HPDE6-E6E7 (cell line): ENCODE results near the gene PAPPA.

ENCODE experiments used
- DNase-seq: peaks from one replicate; pipeline ENCODE4 v3.0.0; 2011; ENCODE audit warnings: missing footprints; ENCODE audit errors: extremely low spot score

PAPPA gene

DNA sequence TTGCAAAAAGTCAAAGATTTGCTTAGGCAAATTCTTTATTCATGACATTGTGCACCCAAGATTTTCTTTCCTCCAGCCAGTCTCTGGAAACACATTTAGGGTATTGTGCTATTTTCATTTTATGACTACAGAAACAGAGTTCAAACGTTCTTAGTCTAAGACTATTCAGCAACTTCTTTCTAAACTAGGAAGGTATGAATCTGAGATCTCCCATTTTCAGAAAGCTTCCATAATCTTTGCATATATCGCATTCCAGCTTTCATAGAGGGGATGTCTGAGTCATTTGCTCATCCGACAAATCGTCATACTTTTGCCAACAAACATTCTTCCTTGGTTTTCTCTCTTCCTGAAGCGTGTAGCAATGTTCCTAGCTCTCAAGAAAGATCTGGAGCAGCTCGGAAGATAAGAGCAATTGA lies 1.6 kb upstream of the PAPPA start:
- no peak for DNase-seq

DNA sequence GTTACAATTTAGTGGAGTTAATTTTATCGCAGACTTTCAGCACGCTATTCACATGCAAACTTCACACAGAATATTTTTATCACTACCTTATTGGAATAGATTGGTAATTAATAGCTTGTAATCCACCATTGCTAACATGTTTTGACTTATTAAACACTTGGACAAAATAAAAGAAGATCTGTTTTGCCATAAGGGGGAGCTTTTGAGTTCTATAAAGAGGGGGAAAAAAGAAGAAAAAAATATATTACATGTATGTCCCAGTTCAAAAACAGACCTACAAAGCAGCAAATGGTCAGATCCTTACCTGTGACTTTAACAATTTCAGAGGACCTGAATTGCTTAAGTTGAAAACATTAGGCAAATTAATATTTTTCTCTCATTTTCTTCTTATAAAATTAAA lies 1.2 kb upstream of the PAPPA start:
- DNase-seq, result no peak

GRCh38 chr9:116152941-116153764 lies 438 bp upstream of the PAPPA start:
- no peak for DNase-seq

DNA sequence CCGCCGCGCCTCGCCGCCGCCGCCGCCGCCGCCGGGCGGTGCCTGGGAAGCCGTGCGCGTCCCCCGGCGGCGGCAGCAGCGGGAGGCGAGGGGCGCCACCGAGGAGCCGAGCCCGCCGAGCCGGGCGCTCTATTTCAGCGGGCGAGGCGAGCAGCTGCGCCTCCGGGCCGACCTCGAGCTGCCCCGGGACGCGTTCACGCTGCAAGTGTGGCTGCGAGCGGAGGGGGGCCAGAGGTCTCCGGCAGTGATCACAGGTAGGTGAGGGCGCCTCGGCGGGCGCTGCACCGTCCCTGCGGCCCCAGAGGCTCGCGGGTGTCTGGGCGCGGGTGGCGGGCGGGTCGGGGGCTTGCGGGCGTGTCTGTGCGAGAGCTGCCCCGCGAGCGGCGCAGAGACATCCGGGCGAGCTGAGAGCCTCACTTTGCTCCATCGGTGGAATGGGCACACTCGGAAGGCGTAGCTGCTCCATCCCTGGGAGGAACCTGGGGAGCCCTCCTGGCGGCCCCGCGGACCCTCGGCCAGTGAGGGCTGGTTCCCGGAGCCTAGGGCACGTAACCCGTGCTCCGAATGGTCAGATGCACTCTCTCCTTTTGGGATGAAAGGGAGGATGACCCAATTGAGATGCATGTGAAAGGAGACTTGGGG lies 864 bp downstream of the PAPPA start:
- no peak for DNase-seq

DNA sequence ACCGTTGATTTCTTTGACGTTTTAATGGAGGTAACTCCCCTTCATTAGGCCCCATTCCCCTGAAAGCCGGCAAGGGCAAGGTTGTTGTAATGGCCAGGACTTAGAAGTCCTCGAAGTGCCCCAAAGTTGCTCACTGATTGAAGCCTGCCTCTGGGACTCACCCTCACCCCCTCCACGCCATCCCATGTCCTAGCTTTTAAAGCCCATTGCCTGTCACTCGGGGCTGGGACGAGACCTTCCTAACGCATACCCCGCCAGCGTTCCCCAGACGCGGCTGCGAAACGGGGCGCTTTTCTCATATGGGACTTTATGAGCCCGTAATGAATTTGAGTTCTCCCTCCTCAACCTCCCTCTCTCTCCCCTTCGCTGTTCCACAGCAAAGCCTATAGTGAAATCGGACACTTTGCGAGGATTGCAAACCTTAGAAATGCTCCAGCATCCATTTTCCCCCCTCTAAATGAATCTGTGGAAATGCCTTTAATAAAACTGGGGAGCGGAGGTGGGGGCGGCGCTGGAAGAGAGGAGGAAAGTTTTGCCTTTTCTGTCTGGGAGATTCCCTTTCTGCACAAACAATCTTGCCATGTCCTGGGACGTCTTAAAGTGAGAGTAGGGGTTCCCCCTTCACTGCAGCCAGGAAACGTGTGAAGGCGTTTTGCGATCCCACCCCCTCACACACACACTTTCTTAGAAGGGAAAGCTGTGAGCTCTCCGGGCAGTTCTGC lies 1.5 kb downstream of the PAPPA start:
- DNase-seq, result no peak

GRCh38 chr9:116155698-116156039 lies 2.1 kb downstream of the PAPPA start:
- no peak for DNase-seq

DNA sequence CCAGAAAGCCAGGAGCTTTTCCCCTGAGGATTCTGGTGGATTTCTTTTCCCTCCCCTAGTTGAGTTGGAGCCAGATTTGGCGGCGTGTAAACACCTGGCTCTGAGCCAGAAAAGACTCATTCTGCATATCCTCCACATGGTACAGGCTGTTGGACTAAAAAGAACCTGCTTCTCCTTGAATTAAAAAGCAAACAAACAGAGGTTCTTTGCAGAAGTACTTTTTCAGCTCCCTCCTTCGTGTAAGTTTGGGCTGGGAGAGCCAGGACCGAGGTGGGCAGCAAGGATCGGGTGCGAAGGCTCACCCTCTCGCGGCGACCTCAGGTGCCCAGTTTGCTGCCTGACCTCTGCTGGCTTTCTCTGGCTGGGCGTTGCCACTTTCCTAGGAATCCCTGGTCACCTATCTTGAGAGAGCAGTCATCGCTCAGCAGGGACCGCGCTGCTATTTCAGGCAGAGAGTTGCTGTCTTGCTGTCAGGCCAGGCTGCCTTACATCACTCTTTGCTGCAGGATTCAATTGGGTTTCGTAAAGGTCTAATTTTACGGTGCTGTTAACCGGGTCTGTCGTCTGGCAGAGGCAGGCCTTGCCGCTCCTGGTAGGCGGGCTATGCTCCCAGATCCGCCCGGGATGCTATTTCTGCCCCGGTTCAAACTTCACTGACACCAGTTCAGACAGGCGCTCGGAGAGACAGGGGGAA lies 3.2 kb downstream of the PAPPA start:
- no peak for DNase-seq

GRCh38 chr9:116157436-116158138 lies 4.0 kb downstream of the PAPPA start:
- DNase-seq, result no peak

- no peak for DNase-seq
Observed at GRCh38 chr9:116160676-116161571, 7.3 kb downstream of the PAPPA start.

GRCh38 chr9:116162241-116162781 lies 8.7 kb downstream of the PAPPA start:
- DNase-seq, result no peak

DNA sequence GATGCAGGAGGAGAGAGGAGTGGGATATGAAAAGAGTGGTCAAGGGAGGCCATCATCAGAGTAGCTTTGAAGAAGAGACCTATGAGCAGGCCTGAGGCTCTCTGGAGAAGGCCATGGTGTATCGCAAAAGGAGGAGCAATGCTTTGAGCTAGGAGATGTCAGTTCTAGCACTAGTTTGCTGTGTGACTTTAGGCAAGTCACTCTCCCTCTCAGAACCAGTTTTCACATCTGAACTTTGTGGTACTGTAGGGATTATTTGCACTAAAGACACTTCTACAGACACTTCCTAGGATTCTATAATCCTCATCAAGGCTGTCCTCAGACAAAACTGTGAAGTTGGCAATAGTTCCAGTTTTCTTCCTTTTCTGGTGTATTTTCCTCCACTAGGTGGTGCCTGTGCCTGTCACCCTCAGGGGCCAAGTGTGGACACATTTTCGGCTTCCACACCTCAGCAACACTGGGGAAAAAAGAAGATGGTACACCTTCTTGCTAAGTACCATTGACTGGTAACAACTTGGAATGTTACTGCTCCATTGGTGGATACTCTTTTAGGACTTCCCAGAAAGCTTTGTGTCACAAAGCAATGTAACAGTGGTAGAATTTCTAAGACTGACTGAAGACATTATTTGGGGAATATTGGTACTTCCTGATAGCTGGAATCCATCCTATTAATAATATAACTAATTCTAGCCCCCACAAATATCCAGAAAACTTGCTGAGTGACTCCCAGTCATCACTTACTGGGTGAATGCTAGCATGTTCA lies 9.9 kb downstream of the PAPPA start:
- DNase-seq, result no peak

DNA sequence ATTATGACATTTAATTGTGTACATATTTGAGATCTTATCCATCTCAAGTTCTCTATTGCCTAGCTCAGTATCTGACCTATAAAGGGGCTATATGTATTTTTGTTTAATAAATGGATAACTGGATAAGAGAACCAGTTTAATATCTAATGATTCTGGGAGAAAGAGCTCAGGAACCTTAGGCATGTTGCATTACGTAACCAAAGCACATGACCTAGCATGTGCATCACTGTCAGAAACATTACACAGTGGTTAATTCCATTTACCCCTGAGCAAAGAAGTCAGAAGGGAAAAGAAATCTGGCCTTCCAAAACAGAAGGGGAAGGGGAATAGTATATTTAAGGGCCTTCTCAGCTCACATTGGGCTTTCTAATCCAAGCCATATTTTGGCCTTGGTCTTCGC lies 12.3 kb downstream of the PAPPA start:
- DNase-seq, result no peak

GRCh38 chr9:116166713-116167112 lies 13.1 kb downstream of the PAPPA start:
- no peak for DNase-seq

DNA sequence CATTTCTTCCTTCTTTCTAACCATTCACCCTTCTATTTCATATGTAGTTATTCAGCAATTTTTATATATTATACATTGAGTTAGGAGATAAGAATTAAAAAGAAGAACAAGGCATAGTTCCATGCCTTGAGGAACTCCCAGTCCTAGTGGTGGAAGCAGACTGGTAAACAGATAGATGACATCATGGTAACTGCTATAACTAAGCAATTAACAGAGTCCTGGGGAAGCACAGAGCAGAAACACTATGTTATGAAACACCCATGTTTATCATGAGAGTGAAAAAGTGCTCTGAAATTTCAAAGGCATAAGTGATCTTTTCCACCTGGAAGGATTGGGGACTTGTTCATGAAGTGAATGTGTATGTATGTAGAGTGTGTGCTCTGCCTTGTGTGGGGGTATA lies 14.6 kb downstream of the PAPPA start:
- no peak for DNase-seq

DNA sequence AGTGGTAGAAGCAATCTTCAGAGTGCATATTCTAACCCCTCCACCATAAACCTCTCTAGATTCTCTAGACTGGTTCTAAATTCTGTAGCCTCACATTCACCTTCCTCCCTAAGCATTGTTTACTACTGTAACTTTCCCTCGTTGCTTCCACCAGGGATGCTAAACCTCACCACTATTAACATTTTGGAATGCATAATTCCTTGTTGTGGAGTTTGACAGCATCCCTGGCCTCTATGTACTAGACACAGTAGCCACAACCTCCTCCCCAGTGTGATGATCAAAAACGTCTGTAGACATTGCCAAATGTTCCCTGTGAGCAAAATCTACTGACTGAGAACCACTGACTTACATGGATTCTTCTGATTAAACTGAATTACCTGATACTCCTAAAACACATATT lies 18.6 kb downstream of the PAPPA start:
- DNase-seq, result no peak

DNA sequence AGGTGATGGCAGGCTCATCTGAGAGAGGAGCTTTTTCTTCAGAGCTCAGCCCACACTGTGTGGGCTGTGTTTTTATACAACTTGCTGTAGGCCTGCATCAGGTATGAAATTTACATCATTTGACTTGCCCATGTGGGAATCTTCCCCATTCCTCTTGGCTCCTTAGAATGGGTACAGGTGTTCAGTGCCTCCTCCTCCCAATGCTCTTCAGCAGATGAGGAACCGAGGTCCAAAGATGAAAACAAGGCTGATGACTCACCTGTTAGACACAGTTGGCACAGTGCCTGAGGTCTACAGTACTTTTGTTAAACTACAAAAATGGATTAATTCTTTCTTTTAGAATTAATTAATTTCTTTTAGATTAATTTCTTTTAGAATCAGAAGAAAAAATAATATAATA lies 20.8 kb downstream of the PAPPA start:
- no peak for DNase-seq

DNA sequence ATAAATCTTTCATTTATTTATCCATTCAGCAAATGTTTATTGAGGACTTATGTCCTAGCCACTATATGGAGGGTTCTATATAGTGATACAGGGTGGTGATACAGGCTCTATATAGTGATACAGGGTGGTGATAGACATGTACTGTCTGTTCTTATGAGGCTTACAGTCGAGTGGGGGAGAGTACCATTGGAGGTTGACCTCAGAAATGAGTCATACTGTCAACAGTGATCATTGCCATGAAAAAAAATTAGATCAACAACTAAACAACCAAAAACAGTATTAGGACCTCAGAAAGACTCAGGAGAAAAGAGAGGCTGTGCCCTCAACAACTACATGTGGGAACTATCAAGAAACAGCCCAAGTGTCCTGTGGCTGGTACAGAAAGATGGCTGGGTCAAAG lies 22.0 kb downstream of the PAPPA start:
- no peak for DNase-seq

- DNase-seq, result no peak
Observed at GRCh38 chr9:116178481-116179211, 25.1 kb downstream of the PAPPA start.

GRCh38 chr9:116179568-116179967 lies 26.0 kb downstream of the PAPPA start:
- no peak for DNase-seq
